GM23338 (cell line): ENCODE data around the gene SPDYE1.
"Not testable (repeated sequence)": the region's sequence is repeated elsewhere in the genome, so short reads cannot be mapped to it uniquely, and the experiment has no call there.

Experiments
- CREB1 ChIP-seq: fragments of 250-450 bp; sonication (Bioruptor Pico); IDR thresholded peaks from 2 replicates; pipeline ENCODE4 v1.5.0; 2020; ENCODE audit warnings: low read depth, mild to moderate bottlenecking, moderate library complexity
- EZH2 ChIP-seq: fragments of 200-600 bp; sonication (generic); IDR thresholded peaks from one replicate; pipeline ENCODE4 v1.8.0; 2017; ENCODE audit warnings: antibody characterized with exemption, mild to moderate bottlenecking, low read depth; ENCODE audit not compliant: unreplicated experiment
- EZH2phosphoT487 ChIP-seq: fragments of 200-600 bp; sonication (generic); IDR thresholded peaks from one replicate; pipeline ENCODE4 v1.8.1; 2018; ENCODE audit warnings: antibody characterized with exemption; ENCODE audit not compliant: unreplicated experiment
- NANOG ChIP-seq: IDR thresholded peaks from 2 replicates; pipeline ENCODE4 v1.6.1; 2016; ENCODE audit warnings: antibody characterized with exemption, borderline replicate concordance
- POLR2AphosphoS5 ChIP-seq: IDR thresholded peaks from 2 replicates; pipeline ENCODE4 v1.6.1; 2016; ENCODE audit warnings: antibody characterized with exemption, low read depth
- TF ChIP-seq, protein P1 (sequence below), 2 experiments: fragments of 200-600 bp in 1 of 2; sonication (generic) in 1 of 2; conservative IDR thresholded peaks; 2 replicates each; pipeline versions ENCODE4 v1.5.1 to v1.6.1; 2016 to 2017; ENCODE audit warnings: antibody characterized with exemption in 2 of 2, low read depth in 2 of 2, mild to moderate bottlenecking in 2 of 2, moderate library complexity in 1 of 2
- TF ChIP-seq, protein P2 (sequence below): IDR thresholded peaks from 2 replicates; pipeline ENCODE4 v1.6.1; 2016; ENCODE audit warnings: antibody characterized with exemption

DNA sequence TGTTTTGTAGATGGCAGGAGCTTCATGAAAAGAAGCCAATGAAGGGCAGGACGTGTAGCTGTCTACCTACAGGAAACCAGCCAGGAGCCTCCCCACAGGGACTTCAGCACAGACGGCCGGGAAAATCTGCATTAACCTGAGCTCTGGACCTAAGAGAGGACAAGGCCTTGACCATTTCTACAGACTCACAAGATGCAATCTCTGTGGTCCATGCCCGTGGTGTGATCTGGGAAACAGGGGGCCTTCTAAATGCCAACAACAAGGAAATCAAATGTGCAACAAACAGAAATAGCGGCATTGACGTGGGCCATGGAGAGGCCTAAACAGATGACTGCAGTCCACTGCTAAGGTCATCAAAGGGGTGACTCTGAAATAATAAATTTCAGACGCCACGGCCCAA lies 14.4 kb downstream of the SPDYE1 start:
- TF ChIP-seq, protein P1, sequence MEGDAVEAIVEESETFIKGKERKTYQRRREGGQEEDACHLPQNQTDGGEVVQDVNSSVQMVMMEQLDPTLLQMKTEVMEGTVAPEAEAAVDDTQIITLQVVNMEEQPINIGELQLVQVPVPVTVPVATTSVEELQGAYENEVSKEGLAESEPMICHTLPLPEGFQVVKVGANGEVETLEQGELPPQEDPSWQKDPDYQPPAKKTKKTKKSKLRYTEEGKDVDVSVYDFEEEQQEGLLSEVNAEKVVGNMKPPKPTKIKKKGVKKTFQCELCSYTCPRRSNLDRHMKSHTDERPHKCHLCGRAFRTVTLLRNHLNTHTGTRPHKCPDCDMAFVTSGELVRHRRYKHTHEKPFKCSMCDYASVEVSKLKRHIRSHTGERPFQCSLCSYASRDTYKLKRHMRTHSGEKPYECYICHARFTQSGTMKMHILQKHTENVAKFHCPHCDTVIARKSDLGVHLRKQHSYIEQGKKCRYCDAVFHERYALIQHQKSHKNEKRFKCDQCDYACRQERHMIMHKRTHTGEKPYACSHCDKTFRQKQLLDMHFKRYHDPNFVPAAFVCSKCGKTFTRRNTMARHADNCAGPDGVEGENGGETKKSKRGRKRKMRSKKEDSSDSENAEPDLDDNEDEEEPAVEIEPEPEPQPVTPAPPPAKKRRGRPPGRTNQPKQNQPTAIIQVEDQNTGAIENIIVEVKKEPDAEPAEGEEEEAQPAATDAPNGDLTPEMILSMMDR (conservative IDR thresholded peaks at IDR 0.05; ENCODE audit: low read depth in 2 of 2) = not testable (repeated sequence)
- TF ChIP-seq POLR2AphosphoS5, EZH2phosphoT487, NANOG, CREB1, EZH2: not testable (repeated sequence)
- TF ChIP-seq, protein P2, sequence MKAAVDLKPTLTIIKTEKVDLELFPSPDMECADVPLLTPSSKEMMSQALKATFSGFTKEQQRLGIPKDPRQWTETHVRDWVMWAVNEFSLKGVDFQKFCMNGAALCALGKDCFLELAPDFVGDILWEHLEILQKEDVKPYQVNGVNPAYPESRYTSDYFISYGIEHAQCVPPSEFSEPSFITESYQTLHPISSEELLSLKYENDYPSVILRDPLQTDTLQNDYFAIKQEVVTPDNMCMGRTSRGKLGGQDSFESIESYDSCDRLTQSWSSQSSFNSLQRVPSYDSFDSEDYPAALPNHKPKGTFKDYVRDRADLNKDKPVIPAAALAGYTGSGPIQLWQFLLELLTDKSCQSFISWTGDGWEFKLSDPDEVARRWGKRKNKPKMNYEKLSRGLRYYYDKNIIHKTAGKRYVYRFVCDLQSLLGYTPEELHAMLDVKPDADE = not testable (repeated sequence)
